H9 (cell line): Measurements from ENCODE around the gene FGF12. TPM values are rescaled to one million over a fixed set of nuclear protein-coding genes. Genes with fewer than 3 reads are reported as not detected.

Experiments
- DNase-seq: peaks from one replicate; pipeline ENCODE4 v3.0.0-alpha.2; 2017
- H2AFZ ChIP-seq: one replicate; pipeline ENCODE4 v1.6.1; 2013; ENCODE audit warnings: mild to moderate bottlenecking, low read length, control low read depth, moderate library complexity
- H2AK5ac ChIP-seq: 2 replicates; pipeline ENCODE4 v1.6.1; 2013; ENCODE audit warnings: low read length, control low read depth, mixed read lengths; ENCODE audit not compliant: insufficient read length
- H2BK120ac ChIP-seq: one replicate; pipeline ENCODE4 v1.6.1; 2013; ENCODE audit warnings: low read depth, mild to moderate bottlenecking, low read length, control low read depth, inconsistent platforms; ENCODE audit not compliant: poor library complexity, severe bottlenecking
- H2BK12ac ChIP-seq: 2 replicates; pipeline ENCODE4 v1.6.1; 2013; ENCODE audit warnings: low read length, control low read depth, mixed read lengths, low read depth; ENCODE audit not compliant: insufficient read length
- H2BK15ac ChIP-seq: 2 replicates; pipeline ENCODE4 v1.6.1; 2013; ENCODE audit warnings: low read depth, low read length, control low read depth
- H2BK20ac ChIP-seq: one replicate; pipeline ENCODE4 v1.6.1; 2013; ENCODE audit warnings: low read depth, mild to moderate bottlenecking, low read length, control low read depth, inconsistent platforms; ENCODE audit not compliant: poor library complexity, severe bottlenecking
- H2BK5ac ChIP-seq: 2 replicates; pipeline ENCODE4 v1.6.1; 2013; ENCODE audit warnings: low read length, control low read depth, mixed read lengths; ENCODE audit not compliant: insufficient read length
- H3K14ac ChIP-seq: 2 replicates; pipeline ENCODE4 v1.6.1; 2013; ENCODE audit warnings: low read length, control low read depth; ENCODE audit not compliant: insufficient read depth
- H3K18ac ChIP-seq: 2 replicates; pipeline ENCODE4 v1.6.1; 2013; ENCODE audit warnings: low read depth, mild to moderate bottlenecking, mixed read lengths, low read length, control low read depth; ENCODE audit not compliant: insufficient read length
- H3K23ac ChIP-seq: 2 replicates; pipeline ENCODE4 v1.6.1; 2013; ENCODE audit warnings: low read length, control low read depth, mixed read lengths, low read depth; ENCODE audit not compliant: insufficient read length
- H3K23me2 ChIP-seq: 2 replicates; pipeline ENCODE4 v1.6.1; 2013; ENCODE audit warnings: low read depth, mild to moderate bottlenecking, mixed read lengths, low read length, control low read depth; ENCODE audit not compliant: insufficient read length, poor library complexity, severe bottlenecking
- H3K27ac ChIP-seq: 2 replicates; pipeline ENCODE4 v1.5.1; 2013; ENCODE audit warnings: low read length, control low read depth, mixed read lengths, low read depth; ENCODE audit not compliant: insufficient read length
- H3K27me3 ChIP-seq: 2 replicates; pipeline ENCODE4 v1.6.1; 2013; ENCODE audit warnings: low read length, control low read depth, inconsistent platforms; ENCODE audit not compliant: insufficient read depth
- H3K4ac ChIP-seq: 2 replicates; pipeline ENCODE4 v1.6.1; 2013; ENCODE audit warnings: low read depth, mild to moderate bottlenecking, control low read depth, inconsistent platforms, low read length, moderate library complexity
- H3K4me1 ChIP-seq: 2 replicates; pipeline ENCODE4 v1.6.1; 2013; ENCODE audit warnings: low read length, control low read depth, inconsistent platforms; ENCODE audit not compliant: insufficient read depth
- H3K4me2 ChIP-seq: 2 replicates; pipeline ENCODE4 v1.6.1; 2013; ENCODE audit warnings: low read length, control low read depth, mixed read lengths; ENCODE audit not compliant: insufficient read length, insufficient read depth
- H3K56ac ChIP-seq: 2 replicates; pipeline ENCODE4 v1.6.1; 2013; ENCODE audit warnings: low read depth, mild to moderate bottlenecking, mixed read lengths, low read length, control low read depth; ENCODE audit not compliant: insufficient read length
- H3K79me1 ChIP-seq: 2 replicates; pipeline ENCODE4 v1.6.1; 2013; ENCODE audit warnings: low read depth, mild to moderate bottlenecking, moderate library complexity, low read length, control low read depth, inconsistent platforms; ENCODE audit not compliant: insufficient read depth, poor library complexity, severe bottlenecking
- H3K79me2 ChIP-seq: 2 replicates; pipeline ENCODE4 v1.6.1; 2013; ENCODE audit warnings: low read length, control low read depth, inconsistent platforms; ENCODE audit not compliant: insufficient read depth
- H3K9ac ChIP-seq: 2 replicates; pipeline ENCODE4 v1.6.1; 2013; ENCODE audit warnings: low read length, control low read depth, mixed read lengths; ENCODE audit not compliant: insufficient read length; ENCODE audit errors: extremely low read depth
- H3K9me3 ChIP-seq: one replicate; pipeline ENCODE4 v1.6.1; 2013; ENCODE audit warnings: low read depth, low read length, inconsistent platforms; ENCODE audit not compliant: control insufficient read depth
- H3T11ph ChIP-seq: one replicate; pipeline ENCODE4 v1.6.1; 2013; ENCODE audit warnings: mild to moderate bottlenecking, low read length, control low read depth, inconsistent platforms
- H4K20me1 ChIP-seq: one replicate; pipeline ENCODE4 v1.6.1; 2013; ENCODE audit not compliant: control insufficient read depth, insufficient read length, insufficient read depth
- H4K5ac ChIP-seq: 2 replicates; pipeline ENCODE4 v1.6.1; 2013; ENCODE audit warnings: low read depth, mild to moderate bottlenecking, mixed read lengths, low read length, control low read depth; ENCODE audit not compliant: insufficient read length
- H4K8ac ChIP-seq: replicated peaks from 2 replicates; pipeline ENCODE4 v1.6.1; 2013; ENCODE audit warnings: low read length, control low read depth, mixed read lengths, low read depth; ENCODE audit not compliant: insufficient read length
- H4K91ac ChIP-seq: 2 replicates; pipeline ENCODE4 v1.6.1; 2013; ENCODE audit warnings: low read depth, mild to moderate bottlenecking, moderate library complexity, mixed read lengths, low read length, control low read depth; ENCODE audit not compliant: insufficient read length
- H3K27ac Mint-ChIP-seq, 3 experiments: 2 replicates in 2 of 3; 3 replicates in 1 of 3; pipeline ENCODE4 v1.8.0; 2020 to 2021; ENCODE audit warnings: mixed read lengths in 3 of 3, mild to moderate bottlenecking in 1 of 3, moderate library complexity in 1 of 3
- H3K27me3 Mint-ChIP-seq: 2 replicates; pipeline ENCODE4 v1.8.0; 2021; ENCODE audit warnings: low read depth, mild to moderate bottlenecking, moderate library complexity, mixed read lengths
- H3K36me3 Mint-ChIP-seq, 3 experiments: 2 replicates in 2 of 3; 3 replicates in 1 of 3; pipeline ENCODE4 v1.8.0; 2020 to 2021; ENCODE audit warnings: low read depth in 3 of 3, mixed read lengths in 3 of 3; ENCODE audit not compliant: insufficient read depth in 1 of 3
- H3K4me1 Mint-ChIP-seq, 2 experiments: 2 replicates each; pipeline ENCODE4 v1.8.0; 2020; ENCODE audit warnings: mixed read lengths in 2 of 2
- H3K4me3 Mint-ChIP-seq, 2 experiments: 2 replicates in 1 of 2; 3 replicates in 1 of 2; pipeline ENCODE4 v1.8.0; 2020 to 2021; ENCODE audit warnings: mild to moderate bottlenecking in 2 of 2, mixed read lengths in 2 of 2, moderate library complexity in 1 of 2
- H3K9me3 Mint-ChIP-seq, 2 experiments: 2 replicates in 1 of 2; 3 replicates in 1 of 2; pipeline ENCODE4 v1.8.0; 2020; ENCODE audit warnings: mild to moderate bottlenecking in 2 of 2, mixed read lengths in 2 of 2, moderate library complexity in 1 of 2
- WGBS: extraction: QIAGEN DNeasy Blood & Tissue Kit; methylation state at CpG from one replicate; pipeline ENCODE4 v1.1.7; 2013; ENCODE audit warnings: missing lambda C conversion rate, low lambda C conversion rate, mixed read lengths; ENCODE audit not compliant: insufficient read length; ENCODE audit errors: extremely low coverage; 5-methylcytosine and 5-hydroxymethylcytosine counted together
- total RNA-seq: library from RNA; stranded (reverse); gene quantifications from 2 replicates; pipeline ENCODE4 v1.2.1, GENCODE V29; 2021
- TF ChIP-seq, protein P1 (sequence below): fragments of 200-600 bp; sonication (generic); conservative IDR thresholded peaks from 3 replicates; pipeline ENCODE4 v1.8.0; 2021; ENCODE audit warnings: antibody characterized with exemption, mild to moderate bottlenecking

FGF12 gene
- total RNA-seq, 1 experiment from 2014 or later = 5.6 TPM

DNA sequence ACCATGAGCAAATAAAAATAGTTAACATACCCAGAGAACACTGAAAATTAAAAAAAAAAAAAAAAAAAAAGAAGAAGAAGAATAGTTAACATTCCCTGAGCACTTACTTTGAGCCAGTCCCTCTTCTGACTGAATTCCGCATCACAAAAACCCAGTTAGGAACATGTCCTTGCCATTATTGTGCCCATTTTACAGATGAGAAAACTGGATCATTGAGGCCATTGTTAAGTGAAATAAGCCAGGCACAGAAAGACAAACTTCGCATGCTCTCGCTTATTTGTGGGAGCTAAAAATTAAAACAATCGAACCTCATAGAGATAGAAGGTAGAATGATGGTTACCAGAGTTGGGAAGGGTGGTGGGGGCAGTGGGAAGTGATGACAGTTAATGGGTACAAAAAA lies 119.5 kb downstream of the FGF12 start:
- Histone ChIP-seq H3K4me1 (no peaks in the 10 kb centered on the region), H3K56ac (no peak overlapping the region), H3K79me2 (no peaks in the 10 kb centered on the region), H2AFZ (no peak overlapping the region), H4K5ac (no peak overlapping the region), H3K4me2 (no peak overlapping the region), H3K18ac (no peak overlapping the region), H4K8ac (no peak overlapping the region), H3K23me2 (no peaks in the 10 kb centered on the region), H2BK5ac (no peak overlapping the region), H3K27me3 (0 out of 2 replicates have a peak, but pooled peaks cover 1% of the 10 kb centered on the region), H3K27ac (no peak overlapping the region), H3K23ac (no peak overlapping the region), H3K9ac (no peak overlapping the region), H3K14ac (no peak overlapping the region), H2BK120ac (no peak overlapping the region), H4K20me1 (no peaks in the 10 kb centered on the region), H2BK20ac (no peak overlapping the region), H3K9me3 (no peaks in the 10 kb centered on the region), H2BK15ac (no peak overlapping the region), H3T11ph (no peak overlapping the region), H3K4ac (no peak overlapping the region), H2BK12ac (no peak overlapping the region), H4K91ac (no peak overlapping the region), H3K79me1 (no peaks in the 10 kb centered on the region), H2AK5ac (no peak overlapping the region)
- no CpG with 5 or more reads among the region's 4 CpGs for WGBS
- H3K4me1 Mint-ChIP-seq = no peaks in the 10 kb centered on the region
- H3K27ac Mint-ChIP-seq = no peak overlapping the region
- H3K27me3 Mint-ChIP-seq = no peaks in the 10 kb centered on the region
- no peak for DNase-seq
- TF ChIP-seq, protein P1, sequence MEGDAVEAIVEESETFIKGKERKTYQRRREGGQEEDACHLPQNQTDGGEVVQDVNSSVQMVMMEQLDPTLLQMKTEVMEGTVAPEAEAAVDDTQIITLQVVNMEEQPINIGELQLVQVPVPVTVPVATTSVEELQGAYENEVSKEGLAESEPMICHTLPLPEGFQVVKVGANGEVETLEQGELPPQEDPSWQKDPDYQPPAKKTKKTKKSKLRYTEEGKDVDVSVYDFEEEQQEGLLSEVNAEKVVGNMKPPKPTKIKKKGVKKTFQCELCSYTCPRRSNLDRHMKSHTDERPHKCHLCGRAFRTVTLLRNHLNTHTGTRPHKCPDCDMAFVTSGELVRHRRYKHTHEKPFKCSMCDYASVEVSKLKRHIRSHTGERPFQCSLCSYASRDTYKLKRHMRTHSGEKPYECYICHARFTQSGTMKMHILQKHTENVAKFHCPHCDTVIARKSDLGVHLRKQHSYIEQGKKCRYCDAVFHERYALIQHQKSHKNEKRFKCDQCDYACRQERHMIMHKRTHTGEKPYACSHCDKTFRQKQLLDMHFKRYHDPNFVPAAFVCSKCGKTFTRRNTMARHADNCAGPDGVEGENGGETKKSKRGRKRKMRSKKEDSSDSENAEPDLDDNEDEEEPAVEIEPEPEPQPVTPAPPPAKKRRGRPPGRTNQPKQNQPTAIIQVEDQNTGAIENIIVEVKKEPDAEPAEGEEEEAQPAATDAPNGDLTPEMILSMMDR = no peak
- H3K36me3 Mint-ChIP-seq = peaks cover 6 to 13% (median 7%) of the 10 kb centered on the region in 3 experiments; a peak in 4 of 7 replicates
- peaks cover 14 to 15% of the 10 kb centered on the region in 2 experiments for H3K9me3 Mint-ChIP-seq
- H3K4me3 Mint-ChIP-seq = no peak overlapping the region
